ENCODE data around the gene DTX4.

DTX4 gene

DNA sequence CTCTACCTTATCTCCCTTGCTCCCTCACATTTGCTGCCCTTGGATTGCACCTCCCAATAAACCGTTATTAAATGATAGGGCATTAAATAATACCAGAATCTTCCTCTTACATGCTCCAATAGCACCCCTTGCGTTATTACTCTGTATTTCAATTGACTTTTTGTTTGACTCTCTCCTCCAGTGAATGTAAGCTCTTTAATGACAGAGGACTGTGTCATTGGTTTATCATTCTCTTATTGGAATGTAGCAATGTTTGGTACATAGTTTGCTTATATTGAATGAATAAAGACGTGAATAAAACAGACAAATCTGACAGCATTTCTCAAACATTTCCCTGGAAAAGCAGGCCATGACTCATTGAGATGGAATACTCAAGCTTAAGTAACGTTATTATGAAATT is 49.5 kb downstream of the DTX4 start:
- DNase-seq: no peak

DNA sequence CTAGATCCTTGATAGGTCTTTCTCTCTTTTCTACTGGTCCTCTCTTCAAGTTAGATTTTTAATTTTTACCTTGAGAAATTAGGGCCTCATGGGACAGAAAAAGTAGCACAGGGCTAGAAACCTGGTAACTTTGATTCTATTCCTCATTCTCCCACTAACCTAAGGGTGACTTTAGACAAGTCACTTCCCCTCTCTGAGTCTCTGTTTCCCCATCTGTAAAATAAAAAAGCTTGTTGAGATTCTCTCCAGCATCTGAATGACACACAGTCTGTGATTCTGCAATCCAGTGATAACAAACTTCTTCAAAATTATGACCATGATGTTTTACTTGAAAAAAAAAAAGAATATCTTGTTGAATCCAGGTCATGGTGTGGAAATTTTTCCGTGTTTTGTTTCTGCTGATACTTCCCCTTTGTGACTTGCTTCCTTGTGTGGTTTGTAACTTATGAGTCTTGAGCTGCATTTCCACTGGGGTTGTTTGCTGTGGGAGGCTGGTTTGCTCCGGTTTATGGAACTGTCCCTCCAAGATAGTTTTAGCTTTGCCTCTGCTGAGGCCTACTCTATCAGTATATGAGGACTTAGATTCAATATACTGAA is 50.6 kb downstream of the DTX4 start:
- no peak for DNase-seq

DNA sequence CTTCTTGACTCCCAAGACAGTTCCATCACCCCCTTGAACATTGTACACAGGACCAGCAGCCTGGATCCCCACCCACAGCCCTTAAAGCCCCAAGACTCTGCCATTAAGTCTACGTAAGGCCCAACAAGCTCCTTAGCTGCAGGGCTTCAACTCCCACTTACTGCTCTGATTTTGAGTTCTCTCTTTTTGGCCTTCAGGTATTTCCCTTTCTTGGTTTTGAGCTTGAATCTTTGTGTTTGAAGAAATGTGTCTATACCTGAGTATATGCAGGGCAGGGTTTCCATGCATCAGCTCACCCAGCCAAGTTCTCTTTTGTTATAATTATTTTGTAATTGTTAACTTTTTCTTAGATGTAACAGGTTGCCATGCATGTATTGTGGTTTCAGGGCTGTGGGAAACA is 51.2 kb downstream of the DTX4 start:
- DNase-seq: no peak

GRCh38 chr11:59223611-59224010 is 51.7 kb downstream of the DTX4 start:
- DNase-seq: no peak

- no peak for DNase-seq
These were observed 52.5 kb downstream of the DTX4 start for GRCh38 chr11:59224351-59224928.

DNA sequence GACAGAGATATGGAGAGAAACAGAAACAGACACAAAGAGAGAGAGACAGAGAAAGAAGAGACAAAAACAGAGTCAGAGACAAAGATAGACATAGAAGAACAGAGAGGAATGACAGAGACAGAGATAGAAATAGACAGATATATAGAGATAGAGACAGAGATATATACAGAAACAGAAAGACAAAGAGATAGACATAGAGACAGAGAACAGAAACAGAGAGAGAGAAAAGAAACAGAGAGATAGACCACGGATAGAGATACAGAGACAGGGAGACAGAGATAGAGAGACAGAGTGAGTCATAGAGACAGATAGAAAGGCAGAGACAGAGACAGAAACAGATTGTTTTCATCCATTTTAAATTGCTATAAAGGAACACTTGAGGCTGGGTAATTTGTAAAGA is 53.1 kb downstream of the DTX4 start:
- DNase-seq: no peak

GRCh38 chr11:59226396-59226795 is 54.5 kb downstream of the DTX4 start:
- no peak for DNase-seq

DNA sequence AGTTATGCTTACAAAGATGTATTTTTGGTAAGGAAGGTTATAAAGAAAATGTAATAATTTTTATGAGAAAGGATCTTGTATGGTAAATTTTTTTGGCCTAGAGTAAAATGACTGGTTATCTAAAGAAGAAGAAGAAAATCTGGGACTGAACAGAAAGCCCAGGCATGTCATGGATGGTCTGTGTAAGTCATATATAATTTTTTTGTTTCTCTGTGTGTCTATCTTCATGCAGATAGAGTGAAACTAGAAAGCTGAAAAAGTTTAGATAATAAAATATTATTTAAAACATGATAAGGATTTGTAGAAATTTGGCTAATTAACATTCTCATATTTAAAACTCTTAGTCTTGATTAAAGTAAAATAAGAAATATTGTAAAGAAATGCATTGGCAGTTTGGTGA is 68.4 kb downstream of the DTX4 start:
- no peak for DNase-seq

DNA sequence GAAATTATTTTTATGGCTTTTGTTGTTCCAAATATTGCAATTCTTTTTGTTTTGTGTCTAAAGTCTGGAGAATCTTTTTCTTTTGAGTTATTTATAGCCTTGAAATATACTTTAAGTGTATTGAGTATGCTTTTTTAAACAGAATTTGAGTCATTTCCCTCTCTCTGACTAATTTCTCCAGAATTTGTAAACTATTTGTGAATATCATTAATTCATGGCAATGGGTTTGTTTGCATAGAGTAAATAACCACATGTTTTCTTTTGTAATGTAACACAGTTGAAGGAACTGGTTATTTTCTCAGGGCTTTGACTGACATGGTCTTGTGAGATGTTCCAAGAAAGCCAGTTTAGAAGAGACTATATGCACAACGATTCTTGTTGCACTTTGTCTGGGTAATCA is 71.7 kb downstream of the DTX4 start:
- DNase-seq: no peak

DNA sequence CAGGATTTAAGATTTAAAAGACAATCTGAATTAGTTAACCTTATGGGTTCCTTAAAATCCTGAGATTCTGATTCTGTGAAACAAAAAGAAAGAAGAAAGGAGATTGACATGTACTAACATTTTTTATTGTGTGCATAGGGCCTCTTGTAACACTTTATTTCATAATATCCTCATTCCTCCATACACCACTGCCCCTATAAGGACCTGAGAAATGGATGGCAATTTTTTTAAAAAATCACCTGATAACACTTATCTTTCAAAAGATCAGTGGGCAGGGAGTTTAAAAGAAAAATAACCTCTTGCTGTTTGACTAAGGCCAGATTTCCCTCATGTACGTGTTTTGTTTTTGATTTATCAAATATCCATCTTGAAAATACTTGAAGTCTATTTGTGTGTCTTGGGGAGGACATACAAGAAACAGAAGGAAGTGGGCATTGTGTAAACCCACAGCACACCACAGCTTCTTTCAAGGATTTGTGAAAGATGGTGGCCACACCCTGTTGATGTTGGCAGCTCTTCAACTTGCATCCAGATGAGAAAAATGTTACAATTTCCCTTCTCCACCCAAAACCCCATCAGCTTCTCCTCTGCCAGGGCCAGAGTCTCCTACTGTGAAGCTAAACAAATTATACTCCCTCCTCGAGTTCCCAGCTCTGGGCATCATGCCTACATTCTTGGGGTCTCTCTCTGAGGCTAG is 75.7 kb downstream of the DTX4 start:
- DNase-seq: no peak

DNA sequence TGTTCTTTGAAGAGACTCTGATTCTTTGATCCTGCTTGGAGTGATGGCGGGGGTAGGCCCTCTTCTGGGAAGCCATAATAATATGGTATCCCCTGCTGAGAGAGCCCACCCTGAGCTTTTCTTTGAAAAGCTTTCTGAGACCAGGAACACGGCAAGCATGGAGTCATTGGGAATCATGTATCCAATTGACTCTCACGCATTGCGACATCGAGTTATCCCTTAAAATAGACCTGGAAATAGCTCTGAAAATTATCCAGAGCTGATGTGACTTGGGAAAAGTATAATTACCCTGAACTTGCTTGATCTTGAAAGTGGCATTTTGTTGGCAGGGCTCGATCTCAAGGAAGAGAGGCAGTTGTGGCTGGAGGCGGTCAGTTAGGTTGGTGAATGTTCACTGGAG is 77.6 kb downstream of the DTX4 start:
- DNase-seq: no peak

DNA sequence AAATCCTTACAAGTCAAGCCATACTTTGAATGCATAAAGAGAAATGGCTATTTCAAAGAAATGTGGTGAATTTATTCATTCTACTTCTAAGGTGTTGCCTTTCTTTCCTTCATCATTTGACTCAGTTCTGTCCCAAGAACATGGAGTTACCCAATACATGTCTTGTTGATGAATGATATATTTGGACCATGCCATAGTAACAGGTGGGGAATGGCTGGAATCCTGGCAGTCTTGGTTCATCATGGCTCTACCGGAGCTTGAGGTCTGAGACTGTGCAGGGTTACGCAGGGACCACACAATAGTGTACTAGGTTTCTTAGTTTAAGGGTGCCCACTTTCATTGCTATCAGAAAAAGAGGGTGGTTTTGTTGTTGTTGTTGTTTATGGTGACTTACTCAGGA is 81.1 kb downstream of the DTX4 start:
- DNase-seq: no peak

- DNase-seq: no peak
These were observed 82.4 kb downstream of the DTX4 start for GRCh38 chr11:59254286-59254685.

DNA sequence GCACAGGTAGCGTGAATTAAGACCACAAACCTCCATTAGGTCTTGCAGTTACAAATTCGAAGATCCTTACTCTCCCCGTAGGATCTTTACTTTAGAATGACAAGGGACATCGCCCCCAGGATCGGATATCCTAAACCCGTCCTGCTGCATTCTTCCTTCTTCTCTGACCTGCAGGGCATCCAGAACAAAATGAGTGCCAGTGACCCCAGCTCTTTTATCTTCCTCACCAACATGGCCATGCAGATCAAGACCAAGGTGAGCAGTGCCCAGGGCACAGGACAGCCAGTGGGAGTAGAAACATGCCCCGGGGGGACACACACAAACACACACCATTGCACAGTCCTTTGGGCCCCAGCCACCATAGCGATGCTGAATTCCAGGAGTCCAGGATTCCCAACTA is 83.3 kb downstream of the DTX4 start:
- DNase-seq: no peak

All from midbrain (tissue), 1 donor.